ENCODE results near the gene SLU7. TPM values are rescaled to one million over a fixed set of nuclear protein-coding genes. Genes with fewer than 3 reads are reported as not detected.

Gene SLU7
- total RNA-seq, 1 donor from 2014 or later = 48.5 TPM

DNA sequence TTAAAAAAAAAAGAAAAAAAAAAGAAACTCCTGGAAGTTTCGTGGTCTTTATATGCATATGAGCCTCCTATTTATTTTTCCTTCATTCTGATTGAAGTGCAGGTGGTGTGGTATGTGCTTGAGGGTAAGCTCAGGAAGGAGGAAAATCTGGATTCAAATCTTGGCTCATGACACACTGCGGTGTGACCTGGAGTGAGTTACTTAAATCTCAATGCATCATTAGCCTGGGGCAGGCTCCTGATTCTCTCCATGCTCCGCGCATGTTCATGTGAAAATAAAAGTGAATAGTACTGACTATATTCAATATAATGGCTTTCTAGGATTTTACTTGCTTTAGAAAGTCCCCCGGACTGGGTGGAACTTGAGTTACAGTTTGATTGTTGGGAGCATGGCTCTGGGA, 38.4 kb upstream of the SLU7 start:
- no peak overlapping the region for H2AFZ ChIP-seq (replicated peaks)
- no peaks in the 10 kb centered on the region for H3K36me3 ChIP-seq
- no peak overlapping the region for H3K4me3 ChIP-seq
- H3K79me2 ChIP-seq (ENCODE audit: low read depth) = no peaks in the 10 kb centered on the region
- Mint-ChIP-seq H3K9me3 (peaks cover 5% of the 10 kb centered on the region), H3K36me3 (no peaks in the 10 kb centered on the region), H3K27me3 (ENCODE audit: insufficient read depth, low read depth) (peaks cover 1% of the 10 kb centered on the region), H3K4me3 (no peak overlapping the region), H3K4me1 (no peaks in the 10 kb centered on the region), H3K27ac (no peak overlapping the region)
- H3K4me1 ChIP-seq = no peaks in the 10 kb centered on the region
- no peak for DNase-seq (ENCODE audit: low spot score)
- TF ChIP-seq CTCF (IDR thresholded peaks at IDR 0.05) (no peak), EZH2 (IDR thresholded peaks at IDR 0.05) (no peak), EZH2phosphoT487 (IDR thresholded peaks at IDR 0.05) (no peak)
- no peaks in the 10 kb centered on the region for H3F3A ChIP-seq (ENCODE audit: low read depth)
- no peaks in the 10 kb centered on the region for H3K27me3 ChIP-seq
- H3K4me2 ChIP-seq = no peak overlapping the region
- H3K9ac ChIP-seq = no peak overlapping the region
- no peaks in the 10 kb centered on the region for H4K20me1 ChIP-seq (ENCODE audit: low read depth)
- H3K9me3 ChIP-seq (ENCODE audit: low read depth) = no peaks in the 10 kb centered on the region
- no peak overlapping the region for H3K27ac ChIP-seq

DNA sequence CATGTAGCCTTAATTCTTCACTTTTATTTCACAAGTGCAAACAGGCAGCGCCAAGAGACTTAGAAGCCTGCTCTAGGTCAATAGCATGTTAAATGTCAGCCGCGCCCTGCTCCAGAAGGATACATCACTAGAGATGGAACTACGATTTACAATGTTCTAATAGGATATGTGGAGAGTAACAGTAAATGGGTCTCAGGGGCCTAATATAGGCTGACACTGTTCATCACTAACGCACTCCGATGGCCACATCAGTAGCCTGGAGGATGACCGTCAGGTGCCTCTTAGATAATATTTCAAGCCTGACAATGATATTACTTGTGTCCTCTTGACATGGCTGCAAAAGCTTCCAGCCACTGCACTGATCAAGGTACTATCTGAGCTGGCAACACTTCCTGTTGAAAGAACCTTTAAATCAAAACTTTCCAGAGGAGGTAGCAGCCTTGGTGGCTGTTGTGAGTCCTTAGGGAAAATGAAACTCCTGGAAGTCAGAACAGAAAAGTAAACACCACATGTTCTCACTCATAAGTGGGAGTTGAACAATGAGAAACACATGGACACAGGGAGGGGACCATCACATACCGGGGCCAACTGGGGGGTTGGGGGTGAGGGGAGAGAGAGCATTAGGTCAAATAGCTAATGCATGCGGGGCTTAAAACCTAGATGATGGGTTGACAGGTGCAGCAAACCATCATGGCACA, 37.7 kb upstream of the SLU7 start:
- Mint-ChIP-seq H3K27ac (no peak overlapping the region), H3K27me3 (ENCODE audit: insufficient read depth, low read depth) (peaks cover 4% of the 10 kb centered on the region), H3K9me3 (peaks cover 4% of the 10 kb centered on the region), H3K4me3 (no peak overlapping the region), H3K4me1 (no peaks in the 10 kb centered on the region), H3K36me3 (no peaks in the 10 kb centered on the region)
- no peaks in the 10 kb centered on the region for H3K79me2 ChIP-seq (ENCODE audit: low read depth)
- H3K27ac ChIP-seq = no peak overlapping the region
- H4K20me1 ChIP-seq (ENCODE audit: low read depth) = no peaks in the 10 kb centered on the region
- no peak for DNase-seq (ENCODE audit: low spot score)
- no peaks in the 10 kb centered on the region for H3F3A ChIP-seq (ENCODE audit: low read depth)
- H2AFZ ChIP-seq (replicated peaks) = no peak overlapping the region
- no peaks in the 10 kb centered on the region for H3K27me3 ChIP-seq
- H3K9ac ChIP-seq = no peak overlapping the region
- TF ChIP-seq EZH2 (IDR thresholded peaks at IDR 0.05) = no peak
- no peak for TF ChIP-seq CTCF (IDR thresholded peaks at IDR 0.05)
- TF ChIP-seq EZH2phosphoT487 (IDR thresholded peaks at IDR 0.05) = no peak
- no peak overlapping the region for H3K4me2 ChIP-seq
- H3K4me3 ChIP-seq = no peak overlapping the region
- no peaks in the 10 kb centered on the region for H3K36me3 ChIP-seq
- no peaks in the 10 kb centered on the region for H3K4me1 ChIP-seq
- H3K9me3 ChIP-seq (ENCODE audit: low read depth) = no peaks in the 10 kb centered on the region

DNA sequence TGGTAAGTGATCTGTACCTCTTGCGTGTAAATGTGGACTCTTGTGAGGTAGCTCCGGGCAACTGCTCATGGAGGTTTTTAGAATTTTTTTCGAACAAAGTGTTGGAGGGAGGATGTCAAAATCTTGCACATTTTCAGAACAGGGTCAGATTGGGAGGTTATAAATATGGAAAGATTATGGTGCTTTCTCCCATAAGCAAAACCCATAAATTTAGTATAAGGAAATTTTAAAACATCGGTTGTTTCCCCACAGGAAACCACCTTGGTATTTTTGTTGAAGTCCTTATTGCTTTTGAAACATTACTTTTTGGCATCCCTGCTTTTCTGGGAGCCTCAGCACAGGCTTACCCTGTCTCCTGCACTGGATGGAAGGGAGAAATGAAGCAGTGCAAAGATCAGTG, 36.7 kb upstream of the SLU7 start:
- H3K36me3 ChIP-seq = no peaks in the 10 kb centered on the region
- TF ChIP-seq CTCF (IDR thresholded peaks at IDR 0.05) (no peak), EZH2 (IDR thresholded peaks at IDR 0.05) (no peak), EZH2phosphoT487 (IDR thresholded peaks at IDR 0.05) (no peak)
- no peaks in the 10 kb centered on the region for H3F3A ChIP-seq (ENCODE audit: low read depth)
- no peak overlapping the region for H3K9ac ChIP-seq
- H3K79me2 ChIP-seq (ENCODE audit: low read depth) = no peaks in the 10 kb centered on the region
- H3K4me3 ChIP-seq = no peak overlapping the region
- H3K27me3 ChIP-seq = no peaks in the 10 kb centered on the region
- Mint-ChIP-seq H3K27ac (no peak overlapping the region), H3K36me3 (no peaks in the 10 kb centered on the region), H3K27me3 (ENCODE audit: insufficient read depth, low read depth) (peaks cover 4% of the 10 kb centered on the region), H3K4me3 (no peak overlapping the region), H3K9me3 (no peaks in the 10 kb centered on the region), H3K4me1 (no peaks in the 10 kb centered on the region)
- H3K27ac ChIP-seq = no peak overlapping the region
- no peak overlapping the region for H2AFZ ChIP-seq (replicated peaks)
- H4K20me1 ChIP-seq (ENCODE audit: low read depth) = no peaks in the 10 kb centered on the region
- no peaks in the 10 kb centered on the region for H3K9me3 ChIP-seq (ENCODE audit: low read depth)
- no peaks in the 10 kb centered on the region for H3K4me1 ChIP-seq
- DNase-seq (ENCODE audit: low spot score) = no peak
- H3K4me2 ChIP-seq = no peak overlapping the region
